Stimulated activated CD4-positive, alpha-beta T cell treated with anti-CD3 and anti-CD28 coated beads, Interleukin-1b, Interleukin-23, amount 100 ng/mL, for 4 hours (primary cell): ENCODE measurements around the gene UMPS.

Experiments used
- DNase-seq, 2 donors: peaks; one replicate each; pipeline ENCODE4 v3.0.0-alpha.2; 2020; ENCODE audit warnings: low read depth in 2 of 2

The UMPS gene

DNA sequence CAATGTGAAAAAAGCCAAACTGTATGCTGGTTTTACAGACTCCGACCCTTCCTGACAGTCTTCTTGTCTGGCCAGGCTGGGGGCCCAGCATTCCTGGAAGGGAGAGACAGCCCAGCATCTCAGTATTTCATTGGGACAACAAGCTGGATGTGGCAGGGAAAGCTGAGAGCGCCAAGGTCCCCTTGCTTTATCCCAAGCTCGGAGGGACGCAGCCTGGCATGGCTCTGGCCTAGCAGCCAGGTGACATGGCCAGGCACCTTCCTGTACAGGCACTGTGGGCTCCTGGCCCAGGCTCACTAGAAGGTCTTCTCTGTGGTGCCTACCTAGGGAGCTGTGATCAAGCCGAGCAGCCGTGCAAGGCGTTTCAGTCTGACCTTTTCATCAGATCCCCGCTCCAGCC lies 33.0 kb downstream of the UMPS start:
- no peak for DNase-seq

DNA sequence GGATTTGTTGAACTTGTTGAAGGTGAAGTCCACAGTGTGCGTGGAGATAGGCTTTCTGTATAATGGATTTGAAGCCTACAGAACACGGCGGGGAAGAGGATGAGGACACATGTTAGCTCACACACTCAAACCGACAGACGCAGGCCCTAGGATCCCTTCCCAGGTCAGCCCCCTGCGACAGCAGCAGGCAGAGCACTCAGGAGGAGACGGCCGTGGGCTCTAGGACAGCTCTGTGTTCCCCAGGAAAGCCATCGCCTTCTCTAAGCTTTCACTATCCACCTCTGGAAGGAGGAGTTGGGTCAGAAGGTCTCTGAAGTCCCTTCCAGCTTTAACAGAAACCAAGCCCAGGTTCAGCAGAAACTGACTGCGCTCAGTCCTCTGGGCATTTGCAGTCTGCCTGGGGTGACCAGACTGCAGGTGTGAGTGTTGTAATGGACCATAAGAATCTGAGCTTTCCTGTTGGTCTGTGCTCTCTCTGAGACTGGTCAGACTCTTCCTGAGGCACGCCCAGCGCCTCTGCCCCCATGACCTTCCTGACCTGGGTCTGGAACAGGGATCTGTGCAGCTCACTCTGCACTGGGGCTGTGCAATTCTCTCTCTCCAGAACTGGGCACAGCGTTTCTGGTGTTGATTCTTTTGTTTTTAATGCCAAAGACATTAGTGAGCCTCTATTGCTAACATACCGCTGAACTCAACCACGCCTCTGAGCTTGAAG lies 33.5 kb downstream of the UMPS start:
- DNase-seq, result no peak

DNA sequence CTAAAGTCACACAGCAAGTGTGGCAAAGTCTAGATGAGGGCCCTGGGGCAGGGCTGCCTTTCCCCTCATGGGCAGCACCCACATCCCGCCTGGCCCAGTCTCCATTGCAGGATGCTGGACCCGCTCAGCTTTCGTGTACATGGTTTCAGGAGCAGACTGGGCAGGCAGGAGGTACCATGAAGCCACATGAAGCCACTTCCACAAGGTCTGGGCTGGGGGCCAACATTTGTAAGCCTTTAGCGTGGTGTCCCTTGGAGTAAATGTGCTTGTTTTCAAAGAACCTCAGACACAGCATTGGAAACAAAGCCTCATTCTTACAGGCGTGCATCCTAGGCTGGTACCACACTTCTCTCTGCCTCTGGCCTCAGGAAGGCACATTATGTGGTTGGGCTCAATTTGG lies 34.5 kb downstream of the UMPS start:
- DNase-seq, result no peak

DNA sequence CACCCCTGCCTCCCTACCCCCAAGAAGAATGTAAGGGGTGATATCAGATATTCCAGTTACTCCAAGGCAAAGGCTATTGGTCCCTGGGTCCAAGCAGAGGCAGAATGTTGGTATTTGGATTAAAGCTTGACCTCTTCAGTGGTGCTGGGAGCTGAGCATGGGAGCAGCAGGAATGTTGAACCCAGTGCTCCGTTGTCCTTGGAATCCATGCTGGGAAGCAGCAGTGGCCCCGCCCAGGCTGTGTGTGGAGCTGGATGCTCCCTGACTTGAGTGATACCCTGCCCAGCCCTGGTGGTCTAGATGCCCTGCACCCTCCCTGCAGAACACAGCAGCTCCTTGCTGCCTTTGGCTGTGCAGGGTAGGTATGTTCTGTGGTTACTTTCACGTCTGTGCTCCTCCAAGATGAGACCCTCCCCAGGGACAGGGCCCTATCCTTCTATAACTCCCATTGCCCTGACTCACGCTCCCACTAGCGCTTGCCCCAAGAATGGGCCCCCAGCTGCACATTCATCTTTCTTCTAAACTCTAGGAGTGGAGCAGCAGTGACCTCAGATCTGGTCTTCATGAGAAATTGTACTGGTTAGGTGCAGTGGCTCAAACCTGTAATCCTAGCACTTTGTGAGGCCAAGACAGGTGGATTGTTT lies 35.1 kb downstream of the UMPS start:
- DNase-seq, result no peak

DNA sequence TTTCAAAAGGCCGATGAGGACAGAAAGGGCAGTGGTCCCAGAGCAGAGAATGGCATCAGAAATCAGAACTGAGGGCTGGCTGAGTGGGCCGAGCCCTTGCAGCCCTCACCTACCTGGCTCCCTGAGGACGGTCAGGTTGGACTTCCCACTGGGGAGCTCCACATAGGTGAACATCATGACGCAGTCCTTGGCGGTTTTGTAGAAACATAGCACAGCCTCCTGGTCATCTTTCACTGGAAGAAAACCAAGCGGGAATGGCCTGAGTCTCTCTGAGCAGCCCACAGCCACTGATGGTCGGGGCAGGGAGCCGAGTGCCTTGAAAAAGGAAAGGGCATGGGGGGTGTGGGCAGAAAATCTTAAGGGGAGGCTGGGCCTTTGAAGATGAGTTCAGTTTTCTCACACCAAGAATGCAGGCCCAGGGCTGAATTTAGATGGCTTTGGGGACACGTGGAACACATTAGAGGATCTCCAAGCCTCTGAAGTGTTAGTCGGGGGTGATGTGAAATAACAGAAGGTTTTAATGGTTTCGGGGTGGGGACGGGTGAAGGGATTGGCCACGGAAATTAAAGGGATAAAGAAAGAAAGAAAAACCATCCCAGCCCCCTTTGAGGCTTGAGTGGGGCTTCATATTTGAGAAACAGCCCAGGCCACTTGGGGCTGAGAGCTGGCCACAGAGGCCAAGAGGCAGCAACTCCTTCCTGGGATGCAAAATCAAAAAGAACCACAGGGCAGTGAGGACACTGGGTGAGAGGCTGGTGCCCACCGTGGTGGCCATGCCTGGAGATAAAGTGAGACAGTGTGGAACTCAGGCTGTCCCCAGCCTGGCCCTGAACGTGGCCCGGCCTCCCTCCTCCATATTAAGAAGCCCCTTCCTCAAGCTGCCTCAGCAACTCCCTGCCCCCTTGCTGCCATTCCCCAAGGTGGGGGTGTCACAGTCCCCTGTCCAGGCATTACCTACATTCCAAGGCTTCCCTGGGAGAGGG lies 36.2 kb downstream of the UMPS start:
- DNase-seq, result no peak

DNA sequence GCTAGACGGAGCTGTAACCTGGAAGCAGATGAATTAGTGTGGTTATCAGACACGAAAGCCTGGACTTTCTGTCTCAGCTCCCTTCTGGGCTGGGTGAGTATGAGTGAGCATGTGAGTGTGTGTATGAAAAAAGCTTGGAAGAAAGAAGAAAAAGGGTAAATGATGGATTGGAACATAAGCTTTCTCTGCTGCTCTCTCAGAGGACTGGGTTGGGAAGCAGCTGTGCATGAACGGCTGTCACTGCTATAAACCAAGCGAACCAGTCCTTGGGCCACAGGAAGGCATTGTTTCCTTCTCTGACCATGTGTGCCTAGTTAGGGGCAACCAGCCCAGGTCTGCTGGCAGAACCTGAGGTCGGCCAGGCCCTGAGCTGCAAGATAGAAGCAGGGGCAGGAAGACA lies 37.0 kb downstream of the UMPS start:
- DNase-seq, result no peak

DNA sequence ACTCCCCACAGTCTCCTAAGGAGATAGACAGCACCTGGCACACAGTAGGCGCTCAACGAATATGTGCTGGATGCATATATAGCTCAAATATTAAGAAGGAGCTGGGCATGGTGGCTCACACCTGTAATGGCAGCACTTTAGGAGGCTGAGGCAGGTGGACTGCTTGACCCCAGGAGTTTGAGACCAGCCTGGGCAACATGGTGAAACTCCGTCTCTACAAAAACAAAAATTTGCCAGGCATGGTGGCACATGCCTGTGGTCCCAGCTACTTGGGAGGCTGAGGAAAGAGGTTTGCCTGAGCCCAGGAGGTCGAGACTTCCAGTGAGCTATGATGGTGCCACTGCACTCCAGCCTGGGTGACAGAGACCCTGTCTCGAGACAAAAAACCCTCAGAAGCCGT lies 37.4 kb downstream of the UMPS start:
- no peak for DNase-seq

DNA sequence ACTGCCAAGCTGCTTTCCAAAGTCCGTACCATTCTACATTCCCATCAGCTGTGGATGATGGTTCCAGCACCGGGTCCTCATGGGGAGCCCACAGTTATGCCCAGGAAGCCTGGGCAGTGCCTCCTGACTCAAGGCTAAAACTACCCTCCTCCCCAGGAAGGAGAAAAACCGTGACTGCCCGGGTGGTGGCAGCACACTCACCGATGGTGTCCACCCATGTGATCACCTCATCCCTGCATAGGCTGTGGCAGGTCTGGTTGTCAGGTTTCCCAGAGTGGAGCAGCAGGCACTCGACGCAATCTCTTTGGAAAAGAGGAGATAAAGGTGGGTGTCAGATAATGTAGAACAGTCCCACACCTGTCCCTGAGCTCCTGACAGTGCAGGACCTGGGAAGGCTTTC lies 38.6 kb downstream of the UMPS start:
- no peak for DNase-seq

DNA sequence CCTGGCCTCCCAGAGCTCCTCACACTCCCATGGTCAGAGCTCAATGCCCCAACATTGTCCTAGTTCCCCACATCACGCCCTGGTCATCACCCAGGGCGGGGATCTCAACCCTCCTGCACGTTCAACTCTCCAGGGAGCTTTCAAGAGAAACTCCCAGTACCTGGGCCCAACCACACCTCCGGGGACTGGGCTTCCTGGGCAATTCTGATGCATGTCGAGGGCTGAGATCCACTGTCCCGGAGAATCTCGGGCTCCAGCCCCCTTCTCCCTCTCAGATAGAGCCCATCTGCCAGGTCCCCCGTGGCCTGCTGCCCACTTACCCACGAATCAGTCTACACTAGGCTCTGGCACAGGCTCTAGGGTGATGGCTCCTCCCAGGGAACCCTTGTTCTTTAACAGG lies 39.2 kb downstream of the UMPS start:
- DNase-seq, result no peak

DNA sequence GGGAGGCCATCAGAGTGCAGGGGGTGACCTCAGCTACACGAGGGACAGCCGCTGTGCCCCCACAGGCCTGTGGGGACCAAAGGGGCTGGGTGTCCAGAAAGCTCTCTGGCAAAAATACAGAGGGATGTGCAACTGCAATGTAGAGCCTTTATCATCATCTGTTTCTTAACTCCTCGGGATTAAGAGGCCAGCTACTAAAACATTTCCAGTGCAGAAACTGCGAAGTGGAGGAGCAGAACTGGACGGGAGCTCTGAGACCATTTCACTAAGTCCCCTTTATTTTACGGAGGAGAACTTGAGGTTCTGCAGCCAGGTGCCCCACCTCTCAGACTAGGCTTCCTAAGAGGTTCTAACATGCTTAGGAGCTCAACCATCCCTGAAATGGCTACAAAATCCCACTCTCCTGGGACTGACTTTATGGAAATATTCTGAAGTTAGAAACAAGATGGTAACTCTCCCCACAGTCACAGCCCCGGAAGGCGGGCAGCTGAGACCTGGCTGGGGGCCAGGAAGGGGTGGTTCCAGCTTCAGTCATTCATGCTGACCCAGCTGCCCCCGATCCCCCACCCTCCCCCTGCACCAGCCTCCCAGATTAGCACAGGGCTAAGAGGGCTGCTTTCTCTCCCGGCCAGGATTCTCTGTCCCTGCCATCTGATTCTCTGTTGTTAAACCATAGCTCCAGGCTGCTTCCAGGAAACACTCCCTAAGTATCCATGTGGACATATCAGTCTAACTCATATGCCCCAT lies 40.3 kb downstream of the UMPS start:
- no peak for DNase-seq

DNA sequence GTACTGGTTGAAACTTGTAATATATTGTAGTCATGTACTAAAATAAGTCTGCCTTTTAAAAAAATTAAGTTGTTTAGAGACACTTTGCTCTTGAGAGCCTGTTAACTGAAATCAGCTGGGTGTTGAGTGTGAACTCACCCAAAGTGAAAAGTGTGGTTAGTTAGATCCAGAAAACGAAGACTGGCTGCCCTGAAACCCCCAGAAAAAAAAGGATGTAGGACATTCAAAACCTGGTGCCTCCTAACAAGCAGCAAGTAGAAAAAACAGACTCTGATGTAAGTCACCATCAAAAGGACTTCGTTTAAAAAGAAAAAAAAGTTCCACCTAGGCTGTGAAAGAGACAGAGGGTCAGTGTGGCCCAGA lies 40.8 kb downstream of the UMPS start:
- no peak for DNase-seq

DNA sequence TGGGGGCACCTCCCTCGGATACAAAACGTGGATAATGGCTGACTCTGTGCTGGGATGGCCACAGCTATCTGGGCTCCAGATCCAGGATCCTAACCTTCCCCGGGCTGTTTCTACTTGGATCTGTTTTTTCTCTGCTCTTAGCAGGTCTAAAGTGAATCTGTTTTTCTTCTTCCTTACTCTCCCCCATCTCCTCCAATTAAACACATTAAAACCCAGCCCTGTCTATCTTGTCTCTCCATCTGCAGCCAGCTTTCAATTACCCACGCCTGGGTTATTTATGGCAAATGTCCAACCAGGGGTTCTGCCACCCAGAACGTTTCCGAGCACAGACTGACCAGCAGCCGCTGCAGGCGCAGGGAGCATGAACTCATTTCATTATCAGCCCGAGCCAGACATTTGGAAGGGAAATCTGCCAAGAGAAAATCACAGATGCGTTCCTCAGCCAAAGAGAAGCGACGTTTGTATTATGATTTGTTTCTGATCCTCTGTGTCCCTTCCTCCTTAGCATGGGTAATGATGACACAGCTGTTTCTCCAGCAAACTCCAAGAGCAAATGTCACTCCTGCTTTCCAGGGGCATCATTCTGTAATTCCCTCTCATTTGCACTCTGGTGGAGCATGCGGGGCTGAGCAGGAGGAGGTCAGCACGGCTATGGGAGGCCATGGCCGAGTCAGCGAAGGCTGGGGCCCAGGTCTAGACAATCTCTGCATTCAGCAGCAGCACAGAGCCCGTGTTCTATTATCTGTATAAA lies 42.0 kb downstream of the UMPS start:
- DNase-seq, result no peak

DNA sequence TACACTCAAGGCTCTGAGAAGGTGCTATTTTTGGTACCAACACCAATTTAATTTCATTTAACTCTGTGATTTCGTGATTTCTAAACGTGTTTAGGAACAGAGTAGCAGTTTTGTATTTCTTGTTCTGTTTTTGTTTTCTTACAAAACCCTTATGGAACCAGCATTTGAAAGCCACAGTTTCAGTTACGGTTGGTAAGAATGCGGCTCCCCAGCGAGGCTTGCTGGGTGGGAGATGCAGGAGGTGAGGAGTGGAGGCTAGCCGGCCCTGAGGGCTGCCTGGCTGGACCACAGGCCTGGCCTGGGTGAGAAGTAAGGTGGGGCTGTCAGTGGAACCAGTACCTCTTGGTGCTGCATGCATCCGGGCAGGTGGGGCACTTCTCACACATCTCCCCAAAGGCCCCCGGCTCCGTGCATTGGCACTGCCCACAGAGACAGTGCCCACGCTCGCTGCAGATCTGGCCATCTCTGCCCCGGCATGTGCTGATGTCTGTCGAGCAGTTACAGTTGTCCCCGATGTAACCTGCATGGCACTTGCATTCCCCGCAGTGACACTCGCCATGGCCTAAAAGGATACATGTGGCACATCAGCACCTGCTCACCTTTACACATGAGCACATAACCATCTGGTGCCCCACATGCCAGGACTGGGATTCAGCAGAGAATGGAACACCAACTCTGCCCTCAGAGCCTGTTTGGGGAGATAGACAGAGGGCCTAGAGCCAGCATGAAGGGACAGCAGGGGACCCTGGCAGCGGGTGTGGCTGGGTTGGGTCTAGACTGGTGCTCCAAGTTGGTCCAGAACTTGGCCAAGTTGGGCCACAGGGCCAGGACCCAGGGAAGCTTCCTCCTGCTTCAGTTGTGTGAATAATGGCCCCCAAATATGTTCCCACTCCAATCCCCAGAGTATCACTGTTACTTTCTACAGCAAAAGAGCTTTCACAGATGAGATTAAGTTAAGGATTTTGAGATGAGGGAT lies 43.4 kb downstream of the UMPS start:
- DNase-seq, result no peak

DNA sequence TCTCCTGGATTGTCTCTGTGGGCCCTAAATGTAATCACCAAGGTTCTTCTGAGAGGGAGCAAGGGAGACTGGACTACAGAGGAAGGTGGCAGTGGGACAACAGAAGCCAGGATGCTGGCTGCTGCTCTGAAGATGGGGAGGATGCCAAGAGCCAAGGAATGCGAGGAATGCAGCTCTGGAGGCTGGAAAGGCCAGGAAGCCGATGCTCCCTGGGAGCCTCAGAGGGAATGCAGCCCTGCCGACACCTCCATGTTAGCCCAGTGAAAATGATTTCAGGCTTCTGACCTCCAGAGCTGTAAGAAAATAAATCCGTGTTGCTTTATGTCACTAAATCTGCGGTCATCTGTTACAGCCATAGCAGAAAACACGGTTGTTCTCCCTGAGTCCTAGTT lies 44.1 kb downstream of the UMPS start:
- no peak for DNase-seq

DNA sequence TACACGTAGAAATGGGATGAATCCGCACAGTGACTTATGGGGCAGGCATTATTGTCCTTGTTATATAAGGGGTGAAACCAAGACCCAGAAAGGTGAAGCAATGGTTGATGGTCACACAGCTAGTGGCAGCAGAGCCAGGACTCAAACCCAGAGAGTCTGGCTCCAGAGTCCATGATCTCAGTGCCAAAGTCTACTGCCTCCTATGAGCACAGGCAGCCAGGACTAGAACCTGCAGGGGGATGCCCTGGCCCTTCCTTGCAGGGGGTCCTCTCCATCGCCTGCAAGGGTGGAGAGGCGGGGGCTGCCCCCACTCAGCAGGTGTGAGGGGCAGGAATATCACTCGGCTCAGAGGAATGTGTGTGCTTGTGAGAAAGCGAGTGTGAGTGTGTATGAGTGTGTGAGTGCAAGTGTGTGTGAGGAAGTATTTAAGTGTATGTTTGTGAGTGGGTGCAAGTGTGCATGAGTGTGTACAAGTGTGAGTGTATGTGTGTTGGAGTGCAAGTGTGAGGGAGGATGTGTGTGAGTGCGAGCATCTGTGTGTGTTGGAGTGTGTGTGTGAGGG lies 44.7 kb downstream of the UMPS start:
- DNase-seq, result no peak

DNA sequence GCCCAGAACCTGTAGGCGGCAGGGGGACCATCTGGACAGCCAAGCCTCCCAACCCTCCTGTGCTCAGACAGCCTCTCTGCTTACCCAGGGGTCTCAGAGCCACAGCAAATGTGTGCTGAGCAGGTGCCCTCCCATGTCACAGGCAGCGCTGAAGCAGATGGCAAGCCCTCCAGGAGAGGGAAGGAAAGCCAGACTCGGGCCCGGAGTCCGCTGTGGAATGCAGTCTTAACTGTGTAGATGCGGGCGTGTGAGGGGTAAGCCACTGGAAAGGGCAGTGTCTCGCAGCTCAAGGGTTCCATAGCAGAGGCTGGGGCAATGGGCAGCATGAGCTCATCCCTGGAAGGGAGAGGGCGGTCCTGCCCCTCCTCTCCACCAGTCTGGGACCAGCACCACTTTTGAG lies 45.6 kb downstream of the UMPS start:
- DNase-seq, result no peak

DNA sequence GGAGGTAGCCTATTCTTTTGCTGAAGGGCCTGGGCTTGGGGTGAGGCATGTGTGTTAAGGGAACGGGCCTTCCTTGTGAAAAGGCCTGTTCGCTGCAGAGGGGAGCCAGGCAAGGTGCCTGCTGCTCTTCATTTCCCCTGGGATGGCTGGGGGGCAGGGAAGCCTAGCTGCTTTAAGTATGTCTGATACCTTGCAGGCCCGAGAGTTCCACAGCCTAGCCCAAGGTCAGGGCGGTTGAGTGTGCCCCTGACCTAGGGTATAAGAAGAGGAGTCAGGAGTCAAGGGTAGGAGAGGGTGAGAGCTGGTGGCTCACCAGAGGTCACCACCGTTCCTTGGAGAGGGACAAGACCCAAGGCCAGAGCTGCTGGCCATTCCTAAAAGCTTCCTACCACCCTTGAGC lies 46.6 kb downstream of the UMPS start:
- DNase-seq, result no peak

DNA sequence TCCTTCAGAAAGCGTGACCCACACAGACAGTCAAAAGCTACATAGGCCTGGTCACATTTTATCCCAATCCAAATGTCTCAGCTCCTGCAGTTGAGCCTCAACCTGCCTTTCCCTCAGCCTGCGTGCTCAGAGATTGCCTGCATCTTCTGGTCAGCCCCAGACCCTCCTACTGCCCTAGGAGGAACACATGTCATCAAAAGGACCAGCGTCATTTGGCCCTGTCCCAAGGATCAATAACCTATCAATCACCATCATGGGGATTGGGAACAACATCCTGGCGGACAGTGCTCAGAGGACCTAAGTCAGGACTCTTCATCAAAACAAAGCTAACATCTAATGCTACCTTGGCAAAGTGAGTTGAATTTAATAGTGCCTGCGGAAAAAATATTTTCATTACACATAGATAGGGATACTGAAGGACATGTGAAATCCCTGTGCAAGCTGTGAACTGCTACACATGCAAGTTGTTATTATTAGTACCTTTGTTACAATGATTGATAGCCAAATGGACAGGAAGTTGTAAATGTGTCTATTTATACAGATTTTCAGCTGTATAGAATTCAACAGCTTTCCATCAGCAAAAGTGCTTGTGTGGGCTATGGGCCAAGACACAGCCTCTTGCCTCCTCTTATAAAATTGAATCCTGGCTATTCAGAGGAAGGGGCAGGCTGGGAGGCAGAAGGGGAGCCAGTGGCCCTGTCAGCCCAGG lies 47.7 kb downstream of the UMPS start:
- DNase-seq, result no peak

DNA sequence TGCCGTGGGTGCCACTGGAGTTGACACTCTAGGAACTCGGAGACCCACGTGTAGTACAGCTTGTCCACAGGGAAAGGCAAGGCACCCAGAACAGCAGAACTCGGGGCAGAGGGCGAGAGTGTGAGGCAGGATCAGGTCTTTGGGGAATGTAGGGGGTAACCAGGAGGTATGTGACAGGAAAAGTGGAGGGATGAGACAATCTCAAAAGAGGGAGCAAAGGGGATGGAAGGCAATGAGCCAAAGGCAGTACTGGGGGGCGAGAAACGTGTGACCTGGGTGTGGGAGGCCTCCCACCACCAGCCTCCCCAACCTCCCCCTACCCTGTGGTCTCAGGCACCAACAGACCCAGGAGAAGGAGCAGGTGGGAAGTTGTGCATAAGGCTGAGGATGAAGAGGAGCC lies 48.9 kb downstream of the UMPS start:
- no peak for DNase-seq
